ENCODE measurements around the gene CCDC138.

The CCDC138 gene

GRCh38 chr2:108847000-108847399 is 60.4 kb downstream of the CCDC138 start:
- no peak overlapping the region for H3K4me3 ChIP-seq (ENCODE audit: low read length)
- TF ChIP-seq ZNF274 (IDR thresholded peaks at IDR 0.05; ENCODE audit: low read depth, low read length) = no peak

- no peak for TF ChIP-seq ZNF274 (IDR thresholded peaks at IDR 0.05; ENCODE audit: low read depth, low read length)
These were observed 65.8 kb downstream of the CCDC138 start for GRCh38 chr2:108852375-108852774.

GRCh38 chr2:108853421-108853820 is 66.8 kb downstream of the CCDC138 start:
- TF ChIP-seq ZNF274 (IDR thresholded peaks at IDR 0.05; ENCODE audit: low read depth, low read length) = no peak
- no peak overlapping the region for H3K4me3 ChIP-seq (ENCODE audit: low read length)

More at GRCh38 chr2:108852375-108852774, 65.8 kb downstream of the CCDC138 start:
- no peak overlapping the region for H3K4me3 ChIP-seq (ENCODE audit: low read length)

GRCh38 chr2:108854484-108854883 is 67.9 kb downstream of the CCDC138 start:
- H3K4me3 ChIP-seq (ENCODE audit: low read length) = no peak overlapping the region
- no peak for TF ChIP-seq ZNF274 (IDR thresholded peaks at IDR 0.05; ENCODE audit: low read depth, low read length)

- H3K4me3 ChIP-seq (ENCODE audit: low read length) = no peak overlapping the region
- no peak for TF ChIP-seq ZNF274 (IDR thresholded peaks at IDR 0.05; ENCODE audit: low read depth, low read length)
These were observed 68.6 kb downstream of the CCDC138 start for GRCh38 chr2:108855194-108855593.

GRCh38 chr2:108858894-108859293 is 72.3 kb downstream of the CCDC138 start:
- TF ChIP-seq ZNF274 (IDR thresholded peaks at IDR 0.05; ENCODE audit: low read depth, low read length) = no peak
- no peak overlapping the region for H3K4me3 ChIP-seq (ENCODE audit: low read length)

GRCh38 chr2:108866041-108866440 is 79.5 kb downstream of the CCDC138 start:
- no peak overlapping the region for H3K4me3 ChIP-seq (ENCODE audit: low read length)
- TF ChIP-seq ZNF274 (IDR thresholded peaks at IDR 0.05; ENCODE audit: low read depth, low read length) = no peak

GRCh38 chr2:108868911-108869310 is 82.3 kb downstream of the CCDC138 start:
- TF ChIP-seq ZNF274 (IDR thresholded peaks at IDR 0.05; ENCODE audit: low read depth, low read length) = no peak
- H3K4me3 ChIP-seq (ENCODE audit: low read length) = no peak overlapping the region

GRCh38 chr2:108869542-108869941 is 83.0 kb downstream of the CCDC138 start:
- no peak overlapping the region for H3K4me3 ChIP-seq (ENCODE audit: low read length)
- TF ChIP-seq ZNF274 (IDR thresholded peaks at IDR 0.05; ENCODE audit: low read depth, low read length) = no peak

- no peak for TF ChIP-seq ZNF274 (IDR thresholded peaks at IDR 0.05; ENCODE audit: low read depth, low read length)
- no peak overlapping the region for H3K4me3 ChIP-seq (ENCODE audit: low read length)
These were observed 83.6 kb downstream of the CCDC138 start for GRCh38 chr2:108870069-108870644.

GRCh38 chr2:108877506-108877905 is 90.9 kb downstream of the CCDC138 start:
- TF ChIP-seq ZNF274 (IDR thresholded peaks at IDR 0.05; ENCODE audit: low read depth, low read length) = no peak

GRCh38 chr2:108878276-108878675 is 91.7 kb downstream of the CCDC138 start:
- no peak overlapping the region for H3K4me3 ChIP-seq (ENCODE audit: low read length)
- no peak for TF ChIP-seq ZNF274 (IDR thresholded peaks at IDR 0.05; ENCODE audit: low read depth, low read length)

More at GRCh38 chr2:108877506-108877905, 90.9 kb downstream of the CCDC138 start:
- no peak overlapping the region for H3K4me3 ChIP-seq (ENCODE audit: low read length)

GRCh38 chr2:108884619-108885018 is 98.0 kb downstream of the CCDC138 start:
- H3K4me3 ChIP-seq (ENCODE audit: low read length) = no peak overlapping the region
- TF ChIP-seq ZNF274 (IDR thresholded peaks at IDR 0.05; ENCODE audit: low read depth, low read length) = no peak

- no peak overlapping the region for H3K4me3 ChIP-seq (ENCODE audit: low read length)
- TF ChIP-seq ZNF274 (IDR thresholded peaks at IDR 0.05; ENCODE audit: low read depth, low read length) = no peak
These were observed 103.3 kb downstream of the CCDC138 start for GRCh38 chr2:108889907-108890306.

GRCh38 chr2:108893277-108893676 is 106.7 kb downstream of the CCDC138 start:
- TF ChIP-seq ZNF274 (IDR thresholded peaks at IDR 0.05; ENCODE audit: low read depth, low read length) = no peak
- H3K4me3 ChIP-seq (ENCODE audit: low read length) = no peak overlapping the region

GRCh38 chr2:108894766-108895165 is 108.2 kb downstream of the CCDC138 start:
- H3K4me3 ChIP-seq (ENCODE audit: low read length) = no peak overlapping the region
- no peak for TF ChIP-seq ZNF274 (IDR thresholded peaks at IDR 0.05; ENCODE audit: low read depth, low read length)
